Coronary artery (tissue), 2 donors: ENCODE results near the gene MAGI2.

Experiments
- DNase-seq: peaks from one replicate; pipeline ENCODE4 v3.0.0-alpha.2; 2017; ENCODE audit warnings: low spot score
- H3K27ac ChIP-seq, 2 donors: fragments of 200-600 bp; sonication (generic); one replicate each; pipeline ENCODE4 v1.5.1; 2016 to 2019
- H3K4me3 ChIP-seq: fragments of 200-600 bp; sonication (generic); 2 replicates; pipeline ENCODE4 v1.5.1; 2016; ENCODE audit warnings: mild to moderate bottlenecking, moderate library complexity
- CTCF ChIP-seq: fragments of 200-600 bp; sonication (generic); IDR thresholded peaks from one replicate; pipeline ENCODE4 v1.5.1; 2019; ENCODE audit warnings: antibody characterized with exemption

Gene MAGI2

DNA sequence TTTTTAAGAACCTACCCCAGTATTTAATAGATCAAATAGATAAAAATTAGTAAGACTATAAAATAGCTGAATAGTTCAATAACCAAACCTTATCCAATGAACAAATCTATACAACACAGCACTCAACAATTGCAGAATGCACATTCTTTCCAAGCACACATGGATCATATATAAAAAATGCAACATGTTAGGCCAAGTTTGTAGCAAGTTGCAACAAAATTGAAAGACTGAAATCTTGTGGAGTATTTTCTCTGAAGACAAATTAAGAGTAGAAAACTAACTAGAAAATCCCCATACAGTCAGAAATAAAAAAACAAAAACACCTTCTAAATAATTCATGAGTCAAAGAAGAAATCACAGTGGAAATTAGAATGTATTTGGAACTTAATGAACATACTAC lies 1337.6 kb downstream of the MAGI2 start:
- no peak overlapping the region for H3K27ac ChIP-seq
- no peak overlapping the region for H3K4me3 ChIP-seq
- no peak for TF ChIP-seq CTCF
- no peak for DNase-seq

GRCh38 chr7:78114993-78115392 lies 1338.5 kb downstream of the MAGI2 start:
- H3K4me3 ChIP-seq: no peak overlapping the region
- no peak overlapping the region for H3K27ac ChIP-seq
- no peak for DNase-seq
- TF ChIP-seq CTCF: no peak

GRCh38 chr7:78112488-78112887 lies 1341.0 kb downstream of the MAGI2 start:
- no peak for TF ChIP-seq CTCF
- Histone ChIP-seq H3K4me3 (no peak overlapping the region), H3K27ac (no peak overlapping the region)
- no peak for DNase-seq

- H3K4me3 ChIP-seq: no peak overlapping the region
- no peak overlapping the region for H3K27ac ChIP-seq
- TF ChIP-seq CTCF: no peak
- DNase-seq: no peak
These were observed 1342.1 kb downstream of the MAGI2 start for GRCh38 chr7:78111386-78111785.

GRCh38 chr7:78103475-78103874 lies 1350.0 kb downstream of the MAGI2 start:
- H3K27ac ChIP-seq: no peak overlapping the region
- H3K4me3 ChIP-seq: no peak overlapping the region
- no peak for TF ChIP-seq CTCF
- no peak for DNase-seq

- no peak for DNase-seq
- no peak overlapping the region for H3K27ac ChIP-seq
- H3K4me3 ChIP-seq: no peak overlapping the region
- no peak for TF ChIP-seq CTCF
These were observed 1352.4 kb downstream of the MAGI2 start for GRCh38 chr7:78101076-78101475.

- no peak for DNase-seq
- Histone ChIP-seq H3K27ac (no peak overlapping the region), H3K4me3 (no peak overlapping the region)
- TF ChIP-seq CTCF: no peak
These were observed 1353.6 kb downstream of the MAGI2 start for GRCh38 chr7:78099715-78100394.
